Activated naive CD8-positive, alpha-beta T cell treated with anti-CD3 and anti-CD28 coated beads, Interleukin-2, amount 50 U/mL, for 24 hours (primary cell): ENCODE results near the gene PRKCZ.
A peak's percentile ranks its signal among the peaks of the same experiment; 100 is the strongest.
"Not testable (repeated sequence)": the region's sequence is repeated elsewhere in the genome, so short reads cannot be mapped to it uniquely, and the experiment has no call there.

Experiments
- ATAC-seq: fragments of 150-1000 bp; cut with Tn5 transposase; one replicate; pipeline ENCODE4 v1.10.0; 2021
- DNase-seq: peaks from one replicate; pipeline ENCODE4 v3.0.0; 2021
- H3K27ac Mint-ChIP-seq: one replicate; pipeline ENCODE4 v1.8.0; 2021; ENCODE audit warnings: mild to moderate bottlenecking, mixed read lengths
- H3K27me3 Mint-ChIP-seq: one replicate; pipeline ENCODE4 v1.8.0; 2021; ENCODE audit warnings: mixed read lengths
- H3K36me3 Mint-ChIP-seq: one replicate; pipeline ENCODE4 v1.8.0; 2021; ENCODE audit warnings: low read depth, mixed read lengths
- H3K4me1 Mint-ChIP-seq: one replicate; pipeline ENCODE4 v1.8.0; 2021; ENCODE audit warnings: mixed read lengths
- H3K4me3 Mint-ChIP-seq: one replicate; pipeline ENCODE4 v1.8.0; 2021; ENCODE audit warnings: mild to moderate bottlenecking, moderate library complexity, mixed read lengths
- H3K9me3 Mint-ChIP-seq: one replicate; pipeline ENCODE4 v1.8.0; 2021; ENCODE audit warnings: mixed read lengths

PRKCZ gene

GRCh38 chr1:2110191-2110737 lies 60.1 kb downstream of the PRKCZ start:
- no peak for ATAC-seq
- no peaks in the 10 kb centered on the region for H3K27me3 Mint-ChIP-seq

GRCh38 chr1:2110738-2111673 lies 60.8 kb downstream of the PRKCZ start:
- ATAC-seq, result no peak
- no peak for DNase-seq
- H3K27me3 Mint-ChIP-seq, result no peaks in the 10 kb centered on the region
- no peak overlapping the region for H3K27ac Mint-ChIP-seq
- no peaks in the 10 kb centered on the region for H3K36me3 Mint-ChIP-seq
- no peaks in the 10 kb centered on the region for H3K9me3 Mint-ChIP-seq
- no peak overlapping the region for H3K4me3 Mint-ChIP-seq
- peaks cover 3% of the 10 kb centered on the region for H3K4me1 Mint-ChIP-seq

More at GRCh38 chr1:2110191-2110737, 60.1 kb downstream of the PRKCZ start:
- Mint-ChIP-seq H3K27ac (no peak overlapping the region), H3K36me3 (no peaks in the 10 kb centered on the region), H3K9me3 (no peaks in the 10 kb centered on the region), H3K4me1 (peaks cover 2% of the 10 kb centered on the region), H3K4me3 (no peak overlapping the region)
- DNase-seq, result no peak

GRCh38 chr1:2111674-2112035 lies 61.4 kb downstream of the PRKCZ start:
- Mint-ChIP-seq H3K27me3 (no peaks in the 10 kb centered on the region), H3K4me3 (no peak overlapping the region), H3K36me3 (no peaks in the 10 kb centered on the region), H3K9me3 (no peaks in the 10 kb centered on the region), H3K4me1 (peaks cover 3% of the 10 kb centered on the region), H3K27ac (no peak overlapping the region)
- no peak for ATAC-seq
- no peak for DNase-seq

- DNase-seq, result no peak
- no peaks in the 10 kb centered on the region for H3K9me3 Mint-ChIP-seq
- H3K27me3 Mint-ChIP-seq, result no peaks in the 10 kb centered on the region
- ATAC-seq, result no peak
- H3K4me1 Mint-ChIP-seq, result peaks cover 3% of the 10 kb centered on the region
- no peak overlapping the region for H3K27ac Mint-ChIP-seq
- H3K36me3 Mint-ChIP-seq, result no peaks in the 10 kb centered on the region
- no peak overlapping the region for H3K4me3 Mint-ChIP-seq
Observed at GRCh38 chr1:2112280-2112701, 62.1 kb downstream of the PRKCZ start.

GRCh38 chr1:2113620-2114135 lies 63.5 kb downstream of the PRKCZ start:
- Mint-ChIP-seq H3K27ac (no peak overlapping the region), H3K27me3 (no peaks in the 10 kb centered on the region)

GRCh38 chr1:2114635-2115007 lies 64.4 kb downstream of the PRKCZ start:
- not testable (repeated sequence) for H3K4me3 Mint-ChIP-seq, ATAC-seq, H3K9me3 Mint-ChIP-seq, H3K27ac Mint-ChIP-seq, H3K4me1 Mint-ChIP-seq, DNase-seq, H3K27me3 Mint-ChIP-seq, H3K36me3 Mint-ChIP-seq

More at GRCh38 chr1:2113620-2114135, 63.5 kb downstream of the PRKCZ start:
- no peak for ATAC-seq
- Mint-ChIP-seq H3K4me1 (peaks cover 5% of the 10 kb centered on the region), H3K9me3 (peaks cover under 1% of the 10 kb centered on the region), H3K36me3 (no peaks in the 10 kb centered on the region), H3K4me3 (no peak overlapping the region)
- DNase-seq, result no peak

GRCh38 chr1:2115008-2115641 lies 64.9 kb downstream of the PRKCZ start:
- H3K4me3 Mint-ChIP-seq, result no peak overlapping the region
- no peaks in the 10 kb centered on the region for H3K27me3 Mint-ChIP-seq
- peaks cover 2% of the 10 kb centered on the region for H3K36me3 Mint-ChIP-seq
- ATAC-seq, result no peak
- H3K27ac Mint-ChIP-seq, result no peak overlapping the region
- peaks cover 8% of the 10 kb centered on the region for H3K4me1 Mint-ChIP-seq
- peaks cover 4% of the 10 kb centered on the region for H3K9me3 Mint-ChIP-seq
- DNase-seq, result no peak

GRCh38 chr1:2115702-2116341 lies 65.6 kb downstream of the PRKCZ start:
- Mint-ChIP-seq H3K4me3 (no peak overlapping the region), H3K36me3 (peaks cover 2% of the 10 kb centered on the region), H3K27ac (no peak overlapping the region), H3K9me3 (peaks cover 4% of the 10 kb centered on the region), H3K4me1 (peaks cover 8% of the 10 kb centered on the region), H3K27me3 (no peaks in the 10 kb centered on the region)
- ATAC-seq (peak; percentile 24), DNase-seq (no peak)

GRCh38 chr1:2119886-2120285 lies 69.7 kb downstream of the PRKCZ start:
- H3K4me1 Mint-ChIP-seq, result peaks cover 10% of the 10 kb centered on the region
- ATAC-seq, result no peak
- H3K27me3 Mint-ChIP-seq, result no peaks in the 10 kb centered on the region
- no peak overlapping the region for H3K4me3 Mint-ChIP-seq
- H3K27ac Mint-ChIP-seq, result no peak overlapping the region
- peaks cover 4% of the 10 kb centered on the region for H3K36me3 Mint-ChIP-seq
- peaks cover 10% of the 10 kb centered on the region for H3K9me3 Mint-ChIP-seq
- DNase-seq, result no peak

- ATAC-seq (no peak), DNase-seq (no peak)
- peaks cover 12% of the 10 kb centered on the region for H3K4me1 Mint-ChIP-seq
- H3K27me3 Mint-ChIP-seq, result no peaks in the 10 kb centered on the region
- peak overlapping the region; percentile 13 for H3K27ac Mint-ChIP-seq
- peak overlapping the region; percentile 18 for H3K4me3 Mint-ChIP-seq
- H3K9me3 Mint-ChIP-seq, result peaks cover 10% of the 10 kb centered on the region
- H3K36me3 Mint-ChIP-seq, result peaks cover 4% of the 10 kb centered on the region
Observed at GRCh38 chr1:2121101-2121691, 71.0 kb downstream of the PRKCZ start.

GRCh38 chr1:2121794-2122193 lies 71.6 kb downstream of the PRKCZ start:
- H3K27ac Mint-ChIP-seq, H3K36me3 Mint-ChIP-seq, ATAC-seq, H3K27me3 Mint-ChIP-seq, DNase-seq, H3K4me3 Mint-ChIP-seq: not testable (repeated sequence)
- Mint-ChIP-seq H3K4me1 (peaks cover 15% of the 10 kb centered on the region), H3K9me3 (peaks cover 10% of the 10 kb centered on the region)

GRCh38 chr1:2124446-2125198 lies 74.4 kb downstream of the PRKCZ start:
- Mint-ChIP-seq H3K27ac (no peak overlapping the region), H3K4me1 (peaks cover 18% of the 10 kb centered on the region), H3K27me3 (no peaks in the 10 kb centered on the region), H3K9me3 (peaks cover 7% of the 10 kb centered on the region), H3K36me3 (peaks cover 2% of the 10 kb centered on the region), H3K4me3 (no peak overlapping the region)
- no peak for ATAC-seq
- no peak for DNase-seq

- Mint-ChIP-seq H3K4me1 (peaks cover 16% of the 10 kb centered on the region), H3K27ac (no peak overlapping the region), H3K36me3 (peaks cover 2% of the 10 kb centered on the region), H3K27me3 (no peaks in the 10 kb centered on the region), H3K4me3 (no peak overlapping the region), H3K9me3 (peaks cover 7% of the 10 kb centered on the region)
- DNase-seq, result no peak
- ATAC-seq, result no peak
Observed at GRCh38 chr1:2125350-2126211, 75.4 kb downstream of the PRKCZ start.
